Fibroblast of skin of scalp (primary cell): Measurements from ENCODE around the gene PGM2.

Experiments used
- DNase-seq: peaks from one replicate; pipeline ENCODE4 v3.0.0-alpha.2; 2013

Gene PGM2

GRCh38 chr4:37865450-37865849 lies 39.0 kb downstream of the PGM2 start:
- DNase-seq: peak; percentile 16

GRCh38 chr4:37867102-37867501 lies 40.6 kb downstream of the PGM2 start:
- no peak for DNase-seq

- DNase-seq: no peak
Observed at GRCh38 chr4:37868238-37868637, 41.8 kb downstream of the PGM2 start.

- no peak for DNase-seq
Observed at GRCh38 chr4:37872310-37872988, 46.0 kb downstream of the PGM2 start.

- no peak for DNase-seq
Observed at GRCh38 chr4:37873386-37873785, 46.9 kb downstream of the PGM2 start.

GRCh38 chr4:37876156-37876555 lies 49.7 kb downstream of the PGM2 start:
- DNase-seq: no peak

GRCh38 chr4:37879365-37879764 lies 52.9 kb downstream of the PGM2 start:
- no peak for DNase-seq

- no peak for DNase-seq
Observed at GRCh38 chr4:37881811-37882210, 55.3 kb downstream of the PGM2 start.

- DNase-seq: no peak
Observed at GRCh38 chr4:37882665-37883296, 56.3 kb downstream of the PGM2 start.

GRCh38 chr4:37884855-37885487 lies 58.5 kb downstream of the PGM2 start:
- DNase-seq: no peak

- DNase-seq: no peak
Observed at GRCh38 chr4:37885496-37885895, 59.0 kb downstream of the PGM2 start.

- no peak for DNase-seq
Observed at GRCh38 chr4:37889849-37890800, 63.6 kb downstream of the PGM2 start.

- DNase-seq: no peak
Observed at GRCh38 chr4:37890801-37891259, 64.3 kb downstream of the PGM2 start, which contains the start of gene TBC1D1. Gene TBC1D1, plus strand, starts transcription at chr4:37891084. Its CDS starts 11,012 bp downstream, at chr4:37902096.

- no peak for DNase-seq
Observed at GRCh38 chr4:37891260-37892159, 65.0 kb downstream of the PGM2 start.

- no peak for DNase-seq
Observed at GRCh38 chr4:37892641-37893040, 66.2 kb downstream of the PGM2 start.

- DNase-seq: no peak
Observed at GRCh38 chr4:37893164-37893563, 66.7 kb downstream of the PGM2 start.

- DNase-seq: no peak
Observed at GRCh38 chr4:37895271-37895670, 68.8 kb downstream of the PGM2 start.

- no peak for DNase-seq
Observed at GRCh38 chr4:37896206-37896860, 69.8 kb downstream of the PGM2 start.

- DNase-seq: no peak
Observed at GRCh38 chr4:37902212-37902611, 75.7 kb downstream of the PGM2 start.

- no peak for DNase-seq
Observed at GRCh38 chr4:37902738-37903693, 76.5 kb downstream of the PGM2 start.
